Ovary (tissue), 3 donors: Measurements from ENCODE around the gene PADI3.

Experiments
- CTCF ChIP-seq, 3 donors: fragments of 450-650 bp in 2 of 3; fragments of 200-600 bp in 1 of 3; IDR thresholded peaks; one replicate each; pipeline versions ENCODE4 v1.5.1 to v1.8.0; 2016 to 2022; ENCODE audit warnings: antibody characterized with exemption in 3 of 3, mild to moderate bottlenecking in 1 of 3
- POLR2A ChIP-seq: fragments of 450-650 bp; IDR thresholded peaks from one replicate; pipeline ENCODE4 v1.6.1; 2017; ENCODE audit warnings: antibody characterized with exemption, mild to moderate bottlenecking, moderate library complexity
- donor health status: DM: no; HTN: no; CAD: no.

GRCh38 chr1:17308593-17308992, 59.7 kb downstream of the PADI3 start:
- TF ChIP-seq CTCF (IDR thresholded peaks at IDR 0.05) (no peak), POLR2A (no peak)
